Measurements from ENCODE around the gene ATP1B4. TPM values are rescaled to one million over a fixed set of nuclear protein-coding genes. Genes with fewer than 3 reads are reported as not detected.
A peak's percentile ranks its signal among the peaks of the same experiment; 100 is the strongest.

ATP1B4 gene
- polyA plus RNA-seq, 1 of the 3 experiments (the other 2 are of a cell fraction), result not detected

- Histone ChIP-seq H3K79me2 (ENCODE audit: insufficient read depth) (no peaks in the 10 kb centered on the region), H3K4me1 (ENCODE audit: control insufficient read depth in 1 of 2, insufficient read depth in 2 of 2, low read depth in 1 of 2, low read length in 1 of 2) (peaks cover 0 to 18% of the 10 kb centered on the region in 2 experiments; a peak in 3 of 4 replicates), H3K4me3 (ENCODE audit: low read depth in 2 of 2, low read length in 1 of 2) (no peak overlapping the region), H3K36me3 (replicated peaks in 1 of 2; ENCODE audit: control insufficient read depth in 1 of 2, insufficient read depth in 2 of 2, low read length in 1 of 2) (peaks cover 0 to 14% of the 10 kb centered on the region in 2 experiments), H3F3A (replicated peaks; ENCODE audit: insufficient read depth) (no peaks in the 10 kb centered on the region), H3K27ac (ENCODE audit: low read depth in 2 of 2, low read length in 1 of 2) (no peak overlapping the region), H3K4me2 (0 out of 2 replicates have a peak overlapping the region, but pooled peaks have one; percentile 2), H3K9me3 (no peaks in the 10 kb centered on the region), H2AFZ (ENCODE audit: low read depth) (no peak overlapping the region), H3K9me2 (no peaks in the 10 kb centered on the region), H4K20me1 (ENCODE audit: insufficient read depth) (no peaks in the 10 kb centered on the region), H3K9ac (no peak overlapping the region), H3K27me3 (ENCODE audit: insufficient read depth) (no peaks in the 10 kb centered on the region)
- TF ChIP-seq POLR2AphosphoS5 (IDR thresholded peaks at IDR 0.05; ENCODE audit: low read depth, low read length) (no peak), YY1 (IDR thresholded peaks at IDR 0.05; ENCODE audit: low read depth) (no peak), NFIC (IDR thresholded peaks at IDR 0.05; ENCODE audit: borderline replicate concordance) (no peak), FOXJ3 (CRISPR knock-in tag; IDR thresholded peaks at IDR 0.05) (no peak), CTCF (IDR thresholded peaks at IDR 0.05) (no peak), IRF3 (IDR thresholded peaks at IDR 0.05; ENCODE audit: low read depth, low read length) (no peak), REST (IDR thresholded peaks at IDR 0.05; ENCODE audit: low read depth, low read length) (no peak), USF2 (IDR thresholded peaks at IDR 0.05; ENCODE audit: borderline replicate concordance, low read depth, low read length) (no peak)
- ChIA-PET CTCF (interaction anchor here (1.3 kb wide), 1 partner anchor 24 kb away, joined by 4 read pairs; no protein-coding TSS in a partner anchor), POLR2A (no interaction called here)
- no peak for DNase-seq
- WGBS (ENCODE audit: low lambda C conversion rate), result 25% methylated on average over 2 of the region's 2 CpGs
Observed at GRCh38 chrX:120428309-120428708, 66.4 kb downstream of the ATP1B4 start.
